Neural progenitor cell (in vitro differentiated cells): ENCODE measurements around the gene CSNK1G3.

Experiments
- EZH2 ChIP-seq: fragments of 200-600 bp; sonication (generic); IDR thresholded peaks from 2 replicates; pipeline ENCODE4 v1.6.1; 2017; ENCODE audit warnings: antibody characterized with exemption, mild to moderate bottlenecking, moderate library complexity
- TF ChIP-seq, protein P1 (sequence below): fragments of 200-600 bp; sonication (generic); IDR thresholded peaks from 2 replicates; pipeline ENCODE4 v1.5.1; 2017; ENCODE audit warnings: antibody characterized with exemption, mild to moderate bottlenecking

DNA sequence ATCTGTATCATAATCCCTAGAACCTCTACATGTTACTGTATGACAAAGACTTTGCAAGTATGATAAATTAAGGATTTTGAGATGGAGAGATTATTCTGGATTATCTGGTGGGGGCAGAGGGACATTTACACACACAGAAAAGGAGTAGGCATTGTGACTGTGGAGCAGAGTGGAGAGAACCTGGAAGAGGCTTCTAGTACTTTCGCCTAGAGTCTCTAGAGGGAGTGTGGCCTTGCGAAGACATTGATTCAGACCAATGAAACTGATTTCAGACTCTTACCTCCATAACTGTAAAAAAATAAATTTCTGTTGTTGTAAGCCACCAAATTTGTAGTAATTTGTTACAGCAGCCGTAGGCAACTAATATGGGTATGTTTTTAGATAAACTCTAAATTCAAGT lies 45.9 kb downstream of the CSNK1G3 start:
- TF ChIP-seq, protein P1, sequence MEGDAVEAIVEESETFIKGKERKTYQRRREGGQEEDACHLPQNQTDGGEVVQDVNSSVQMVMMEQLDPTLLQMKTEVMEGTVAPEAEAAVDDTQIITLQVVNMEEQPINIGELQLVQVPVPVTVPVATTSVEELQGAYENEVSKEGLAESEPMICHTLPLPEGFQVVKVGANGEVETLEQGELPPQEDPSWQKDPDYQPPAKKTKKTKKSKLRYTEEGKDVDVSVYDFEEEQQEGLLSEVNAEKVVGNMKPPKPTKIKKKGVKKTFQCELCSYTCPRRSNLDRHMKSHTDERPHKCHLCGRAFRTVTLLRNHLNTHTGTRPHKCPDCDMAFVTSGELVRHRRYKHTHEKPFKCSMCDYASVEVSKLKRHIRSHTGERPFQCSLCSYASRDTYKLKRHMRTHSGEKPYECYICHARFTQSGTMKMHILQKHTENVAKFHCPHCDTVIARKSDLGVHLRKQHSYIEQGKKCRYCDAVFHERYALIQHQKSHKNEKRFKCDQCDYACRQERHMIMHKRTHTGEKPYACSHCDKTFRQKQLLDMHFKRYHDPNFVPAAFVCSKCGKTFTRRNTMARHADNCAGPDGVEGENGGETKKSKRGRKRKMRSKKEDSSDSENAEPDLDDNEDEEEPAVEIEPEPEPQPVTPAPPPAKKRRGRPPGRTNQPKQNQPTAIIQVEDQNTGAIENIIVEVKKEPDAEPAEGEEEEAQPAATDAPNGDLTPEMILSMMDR: peak; percentile 13
- TF ChIP-seq EZH2: no peak
